HG03108 (cell line): Measurements from ENCODE around the gene NOP14.
"Not testable (repeated sequence)": the region's sequence is repeated elsewhere in the genome, so short reads cannot be mapped to it uniquely, and the experiment has no call there.

Source experiments
- ATAC-seq: cut with Tn5 transposase; IDR thresholded peaks from one replicate; pipeline ENCODE4 v1.9.1; 2021; ENCODE audit warnings: moderate library complexity; ENCODE audit not compliant: unreplicated experiment

The NOP14 gene

GRCh38 chr4:2943364-2944090, 19.7 kb downstream of the NOP14 start:
- ATAC-seq: no peak

- no peak for ATAC-seq
Observed at GRCh38 chr4:2942532-2943363, 20.5 kb downstream of the NOP14 start.

DNA sequence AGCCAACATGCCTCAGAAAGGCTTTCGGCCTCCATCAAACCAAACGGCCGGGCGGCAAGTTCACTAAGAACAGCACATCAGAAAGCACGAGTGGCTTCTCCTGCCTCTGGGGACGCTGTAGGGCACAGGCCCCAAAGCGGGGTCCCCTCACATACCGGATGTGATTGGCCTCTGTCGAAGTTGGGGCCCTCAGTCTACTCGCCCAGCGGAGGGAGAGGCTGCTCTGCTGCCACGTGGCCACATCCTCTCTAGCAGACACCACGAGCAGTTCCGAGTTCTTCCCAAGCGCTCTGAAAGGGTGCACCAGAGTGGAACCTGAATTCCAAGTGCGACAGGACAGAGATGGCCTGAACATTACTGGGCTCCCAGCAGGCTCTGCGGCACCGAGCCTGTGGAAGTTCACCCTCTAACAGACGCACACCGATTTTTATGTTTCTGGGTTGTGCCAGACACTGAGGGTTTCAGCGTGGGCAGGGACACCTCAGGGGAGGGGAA, 21.1 kb downstream of the NOP14 start:
- ATAC-seq: no peak

GRCh38 chr4:2941138-2942036, 21.8 kb downstream of the NOP14 start:
- no peak for ATAC-seq

DNA sequence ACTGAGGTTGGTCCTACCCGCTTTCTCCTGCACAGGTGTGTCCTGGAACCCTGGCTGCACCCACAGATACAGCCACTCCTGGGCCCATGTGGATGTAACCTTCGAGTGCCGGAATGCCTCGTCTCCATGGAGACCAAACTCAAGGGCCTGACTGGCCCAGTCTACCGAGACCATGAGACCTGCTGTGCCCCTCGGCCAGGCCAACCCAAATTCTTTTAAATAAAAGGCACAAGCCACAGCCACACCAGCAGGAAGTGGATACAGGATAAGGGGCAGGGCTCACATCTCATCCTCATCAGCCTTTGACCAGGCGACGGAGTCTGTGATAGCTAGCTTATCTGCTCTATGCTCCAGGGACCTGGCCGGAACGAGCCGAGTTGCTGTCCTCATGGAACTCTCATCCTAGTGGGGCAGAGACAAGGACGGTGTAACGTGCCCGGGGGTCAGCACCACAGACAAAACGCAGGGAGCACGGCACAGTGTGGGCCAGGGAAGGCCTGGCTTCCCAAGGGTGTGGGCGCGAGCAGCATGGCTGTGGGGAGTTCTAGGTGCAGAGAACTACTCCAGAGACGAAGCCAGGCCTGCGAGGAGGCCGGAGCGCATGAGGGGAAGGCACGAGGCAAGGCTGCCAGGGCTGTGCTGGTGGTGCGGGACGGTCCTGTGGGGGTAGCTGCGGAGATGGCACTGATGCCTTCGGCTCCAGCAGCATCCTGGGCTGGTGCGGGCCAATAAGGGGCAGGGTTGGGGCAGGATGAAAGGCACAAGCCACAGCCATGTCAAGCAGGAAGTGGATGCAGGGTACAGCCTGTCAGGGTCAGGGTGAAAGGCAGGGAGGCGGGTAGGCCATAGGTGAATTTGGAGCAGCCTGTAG, 22.7 kb downstream of the NOP14 start:
- no peak for ATAC-seq

DNA sequence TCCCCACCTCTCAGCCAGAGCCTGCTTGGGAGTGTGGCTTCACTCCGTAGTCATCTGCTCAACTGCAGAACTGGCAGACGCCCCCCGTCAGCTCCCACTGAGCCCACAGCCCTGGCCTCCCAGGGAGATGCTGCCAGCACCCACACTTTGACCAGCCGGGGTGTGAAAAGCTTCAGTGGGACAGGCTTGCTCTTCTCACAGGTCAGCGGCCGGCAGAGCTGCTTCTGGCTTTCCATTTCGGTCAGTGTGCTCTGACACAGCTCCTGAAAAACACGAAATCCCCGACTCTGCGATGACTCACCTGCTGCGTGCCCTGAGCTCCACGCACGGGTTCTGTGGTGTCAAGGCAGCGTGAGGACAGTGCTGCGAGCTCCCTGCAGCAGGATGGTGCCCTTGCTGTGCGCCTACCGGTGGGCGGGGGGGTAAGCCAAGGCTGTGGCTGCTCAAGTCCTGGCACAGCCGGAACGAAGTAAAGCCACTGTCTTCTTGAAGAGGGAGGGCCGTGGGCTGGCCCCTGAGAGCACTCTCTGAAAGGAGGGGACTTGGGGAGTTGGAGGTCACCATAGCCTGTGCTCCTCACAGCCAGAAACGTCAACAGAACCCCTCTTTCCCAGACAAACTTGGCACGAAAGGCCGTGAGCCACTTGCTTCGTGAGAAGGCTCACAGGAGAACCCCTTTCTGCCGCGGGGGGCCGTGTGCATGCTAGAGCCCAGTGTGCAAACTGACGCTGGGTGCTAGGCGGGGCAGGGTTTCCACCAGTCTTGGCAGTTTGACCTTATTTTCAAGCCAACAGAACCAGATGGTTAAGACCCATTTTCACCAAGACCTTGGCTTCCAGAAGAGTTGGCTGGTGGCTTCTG, 23.6 kb downstream of the NOP14 start:
- no peak for ATAC-seq

GRCh38 chr4:2938906-2939305, 24.3 kb downstream of the NOP14 start:
- ATAC-seq: no peak

GRCh38 chr4:2938411-2938810, 24.8 kb downstream of the NOP14 start:
- ATAC-seq: not testable (repeated sequence)

DNA sequence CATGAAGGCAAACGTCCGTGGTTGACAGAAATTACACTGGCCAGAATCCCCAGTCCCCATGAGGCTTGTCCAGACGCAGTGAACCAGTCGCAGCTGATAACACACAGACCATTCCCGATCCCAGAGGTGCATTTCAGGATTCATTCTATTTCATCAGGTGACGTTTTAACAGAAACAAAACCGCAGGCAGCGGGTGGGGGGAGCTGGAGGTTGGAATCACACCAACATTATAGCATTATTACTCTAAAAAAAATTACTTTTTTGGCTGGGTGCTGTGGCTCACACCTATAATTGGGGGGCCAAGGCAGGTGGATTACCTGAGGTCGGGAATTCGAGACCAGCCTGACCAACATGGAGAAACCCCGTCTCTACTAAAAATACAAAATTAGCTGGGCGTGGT, 25.2 kb downstream of the NOP14 start:
- no peak for ATAC-seq

DNA sequence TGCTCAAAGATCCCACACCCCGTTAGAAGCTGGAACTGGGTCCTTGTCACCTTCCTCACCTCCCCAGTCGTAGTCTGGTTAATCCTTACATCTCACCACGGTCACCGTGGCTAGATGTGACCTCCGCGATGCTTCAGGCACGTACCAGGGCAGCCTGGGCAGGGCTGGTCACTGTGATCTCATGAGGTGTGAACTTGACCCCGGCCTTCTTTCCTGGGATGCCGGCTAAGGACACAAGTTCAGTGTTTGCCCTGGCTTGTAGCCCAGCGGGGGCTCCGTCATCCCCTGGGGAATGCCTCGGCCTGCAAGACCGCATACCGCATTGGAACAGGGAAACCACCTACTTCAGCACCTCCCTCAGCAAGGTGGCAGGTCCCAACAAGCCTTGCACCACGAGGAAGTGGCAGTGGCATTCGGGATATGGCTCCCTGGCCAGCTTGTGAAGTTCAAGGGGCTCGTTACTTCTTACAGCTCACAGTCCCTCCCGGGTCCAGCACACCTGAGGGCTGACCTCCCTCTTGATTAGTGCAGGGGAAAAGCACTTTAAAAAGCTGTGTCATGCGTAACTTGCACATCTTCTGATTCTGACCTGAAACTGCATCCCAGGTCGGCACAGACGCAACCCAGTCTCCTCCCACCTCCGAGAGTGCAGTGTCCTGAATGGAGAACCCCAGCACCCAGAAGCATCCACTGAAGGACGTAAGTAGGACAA, 25.9 kb downstream of the NOP14 start:
- ATAC-seq: no peak

GRCh38 chr4:2936773-2937145, 26.4 kb downstream of the NOP14 start:
- peak; percentile 25 for ATAC-seq

- no peak for ATAC-seq
Observed at GRCh38 chr4:2935762-2936743, 27.2 kb downstream of the NOP14 start.

DNA sequence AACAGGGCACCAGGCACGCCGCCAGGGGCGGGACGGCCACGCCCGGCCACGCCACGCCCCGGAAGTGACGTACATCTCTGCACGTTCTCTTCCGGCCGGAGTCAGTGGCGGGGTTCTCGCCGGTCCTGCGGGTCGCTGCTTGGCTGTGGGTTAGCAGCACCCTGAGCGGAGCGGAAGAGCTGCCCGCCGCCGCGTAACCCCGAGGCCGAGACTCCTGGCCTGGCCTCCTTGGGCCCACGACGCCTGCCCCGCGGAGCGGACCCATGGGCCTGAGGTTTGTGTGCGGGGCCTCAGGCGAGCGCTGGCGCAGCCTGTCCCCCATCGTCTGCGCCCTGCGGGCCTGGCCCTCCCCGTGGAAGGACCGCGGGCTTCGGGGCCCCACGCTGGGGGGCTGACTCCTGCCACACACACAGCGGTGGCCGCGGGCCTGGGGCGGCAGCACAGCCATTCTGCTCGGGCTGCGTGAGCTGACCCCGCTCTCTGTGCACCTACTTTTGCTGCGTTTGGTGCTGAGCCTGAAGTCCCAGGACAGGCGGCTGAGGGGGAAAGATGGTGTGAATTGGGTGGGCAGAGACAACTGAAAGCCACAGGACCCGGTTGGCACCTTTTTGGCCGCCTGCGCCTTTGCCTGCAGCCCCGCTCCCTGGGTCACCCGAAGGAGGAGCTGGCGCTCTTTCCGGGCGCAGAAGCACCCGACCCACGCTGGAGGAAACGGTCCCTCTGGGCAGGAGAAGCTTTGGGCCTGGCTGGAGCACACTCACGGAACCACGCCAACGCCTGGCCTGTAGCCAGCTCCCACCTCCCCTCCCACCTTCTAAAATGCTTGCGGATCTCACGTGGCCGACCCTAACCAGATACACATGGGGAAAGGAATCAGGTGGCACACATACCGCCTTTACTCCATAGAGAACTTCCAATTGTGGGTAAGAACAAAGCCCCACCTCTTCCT, 28.1 kb downstream of the NOP14 start:
- peak; percentile 41 for ATAC-seq

DNA sequence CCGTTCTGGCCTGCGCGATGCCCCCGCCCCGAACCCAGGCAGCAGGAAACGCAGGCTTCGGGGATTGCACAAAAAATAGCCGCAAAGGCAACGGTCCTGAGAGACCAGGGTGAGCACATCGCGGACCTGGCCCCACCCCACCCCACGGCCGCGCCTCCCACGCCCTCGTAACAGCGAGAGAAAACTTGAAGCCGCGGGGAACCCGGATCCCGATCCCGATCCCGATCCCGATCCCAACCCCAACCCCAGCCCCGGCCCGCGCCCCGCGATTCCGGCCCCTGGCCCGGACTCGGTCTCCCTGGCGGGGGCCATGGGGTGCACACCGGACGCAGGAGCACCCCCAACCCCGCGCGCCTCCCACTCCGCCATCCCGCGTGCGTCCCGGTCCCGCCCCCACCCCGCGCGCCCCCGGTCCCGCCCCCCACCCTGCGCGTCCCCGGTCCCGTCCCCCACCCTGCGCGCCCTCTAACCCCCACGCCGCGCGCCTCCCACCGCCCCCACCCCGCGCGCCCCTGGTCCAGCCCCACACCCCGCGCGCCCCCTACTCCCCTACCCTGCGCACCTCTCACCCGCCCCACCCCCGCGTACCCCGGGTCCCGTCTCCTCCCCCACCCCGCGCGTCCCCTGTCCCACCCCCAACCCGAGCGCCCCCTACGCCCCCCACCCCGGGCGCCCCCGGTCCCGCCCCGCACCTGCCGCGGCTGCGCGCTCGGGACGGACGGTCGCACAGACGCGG, 29.0 kb downstream of the NOP14 start:
- ATAC-seq: no peak

DNA sequence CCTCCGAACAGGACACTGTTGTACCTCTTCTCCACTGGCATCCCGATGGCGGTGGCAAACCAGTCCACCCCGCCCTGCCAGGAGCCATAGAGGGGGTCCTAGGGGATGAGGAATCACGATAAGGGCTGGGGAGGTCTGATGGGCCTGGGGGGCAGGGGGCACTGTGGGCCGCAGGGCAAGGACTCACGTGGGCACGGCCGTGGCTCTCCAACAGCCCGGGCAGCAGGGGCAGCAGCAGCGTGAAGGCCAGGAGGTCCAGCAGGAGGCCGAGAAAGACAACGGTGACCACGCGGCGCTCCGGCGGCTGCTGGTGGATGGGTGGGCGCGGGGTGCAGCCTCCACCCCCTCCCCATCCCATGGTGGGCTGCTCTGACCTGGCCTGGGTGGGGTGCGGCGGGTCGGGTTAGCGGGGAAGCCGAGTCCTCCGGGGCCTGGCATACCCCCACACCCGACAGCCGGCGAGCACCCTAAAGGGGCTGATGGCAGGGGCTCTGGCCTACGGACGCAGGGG, 29.6 kb downstream of the NOP14 start:
- no peak for ATAC-seq
